Measurements from ENCODE around the gene SSNA1.
"Not testable (repeated sequence)": the region's sequence is repeated elsewhere in the genome, so short reads cannot be mapped to it uniquely, and the experiment has no call there.

The SSNA1 gene

GRCh38 chr9:137233143-137233980 is 44.9 kb downstream of the SSNA1 start:
- DNase-seq (ENCODE audit: low spot score) = no peak

GRCh38 chr9:137234055-137234697 is 45.7 kb downstream of the SSNA1 start:
- no peak for DNase-seq (ENCODE audit: low spot score)

DNA sequence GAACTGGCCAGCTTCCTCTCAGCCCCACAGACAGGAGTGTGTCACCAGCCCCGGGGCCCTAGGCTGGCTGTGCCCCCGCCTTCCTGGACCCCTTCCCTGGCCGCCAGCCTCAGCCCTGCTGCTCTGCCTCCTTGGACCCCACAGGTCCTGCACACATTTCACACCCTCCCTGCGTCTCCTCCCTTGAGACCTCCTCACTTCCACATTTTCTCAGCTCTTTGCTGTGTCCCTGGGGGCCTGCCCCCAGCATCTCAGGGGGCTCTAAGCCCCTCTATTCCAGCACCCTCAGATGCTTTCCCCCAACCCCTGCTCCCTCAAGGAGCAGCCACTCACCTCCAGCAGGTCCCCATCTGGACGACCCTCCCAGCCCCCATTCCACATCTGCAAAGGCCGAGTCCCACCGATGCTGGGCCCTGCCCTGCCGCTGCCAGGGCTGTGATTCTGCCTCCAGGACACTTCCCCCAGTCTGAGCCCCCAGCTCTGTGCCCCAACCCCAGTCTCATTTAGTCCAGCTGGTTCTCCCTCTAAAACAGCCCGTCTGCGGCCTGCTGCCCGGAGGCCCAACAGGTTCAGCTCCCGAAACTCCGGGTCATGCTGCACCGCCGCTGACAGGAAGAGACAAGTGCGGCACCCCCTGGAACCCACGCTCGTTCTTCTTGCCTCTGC is 46.4 kb downstream of the SSNA1 start:
- no peak for DNase-seq (ENCODE audit: low spot score)

- DNase-seq (ENCODE audit: low spot score) = no peak
Observed at GRCh38 chr9:137235424-137236237, 47.2 kb downstream of the SSNA1 start.

DNA sequence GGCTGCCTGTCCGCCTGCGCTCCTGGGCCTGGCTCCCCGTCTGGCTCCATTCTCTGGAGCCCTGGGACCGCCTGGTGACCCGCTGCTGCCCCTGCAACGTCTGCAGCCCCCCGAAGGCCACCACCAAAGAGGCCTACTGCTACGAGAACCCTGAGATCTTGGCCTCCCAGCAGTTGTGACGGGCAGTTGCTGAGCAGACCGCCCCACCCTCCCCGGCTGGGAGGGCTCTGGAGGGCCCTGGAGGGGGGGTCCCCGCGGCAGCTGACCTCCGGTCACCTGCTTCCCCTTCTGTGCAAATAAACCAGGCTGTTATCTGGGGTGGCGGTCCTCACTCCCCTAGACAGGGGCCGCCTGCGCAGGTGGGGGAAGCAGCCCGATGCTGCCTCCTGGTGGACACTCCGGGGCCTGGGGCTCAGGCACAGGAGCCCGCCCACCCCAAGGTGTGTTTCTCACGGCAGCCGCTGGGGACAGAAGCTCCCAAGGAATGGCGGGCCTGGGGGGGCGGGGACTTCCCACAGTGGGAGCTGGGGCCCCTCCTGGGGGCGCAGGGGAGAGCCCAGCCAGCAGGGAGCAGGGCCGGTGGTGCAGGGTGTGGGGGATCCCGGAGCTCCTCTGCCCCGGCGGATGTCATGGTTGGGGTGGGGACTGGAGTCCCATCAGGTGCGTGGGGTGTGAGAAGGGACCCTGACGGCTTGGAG is 47.9 kb downstream of the SSNA1 start:
- DNase-seq (ENCODE audit: low spot score) = peak; percentile 70

GRCh38 chr9:137236936-137237421 is 48.5 kb downstream of the SSNA1 start:
- DNase-seq (ENCODE audit: low spot score) = no peak

DNA sequence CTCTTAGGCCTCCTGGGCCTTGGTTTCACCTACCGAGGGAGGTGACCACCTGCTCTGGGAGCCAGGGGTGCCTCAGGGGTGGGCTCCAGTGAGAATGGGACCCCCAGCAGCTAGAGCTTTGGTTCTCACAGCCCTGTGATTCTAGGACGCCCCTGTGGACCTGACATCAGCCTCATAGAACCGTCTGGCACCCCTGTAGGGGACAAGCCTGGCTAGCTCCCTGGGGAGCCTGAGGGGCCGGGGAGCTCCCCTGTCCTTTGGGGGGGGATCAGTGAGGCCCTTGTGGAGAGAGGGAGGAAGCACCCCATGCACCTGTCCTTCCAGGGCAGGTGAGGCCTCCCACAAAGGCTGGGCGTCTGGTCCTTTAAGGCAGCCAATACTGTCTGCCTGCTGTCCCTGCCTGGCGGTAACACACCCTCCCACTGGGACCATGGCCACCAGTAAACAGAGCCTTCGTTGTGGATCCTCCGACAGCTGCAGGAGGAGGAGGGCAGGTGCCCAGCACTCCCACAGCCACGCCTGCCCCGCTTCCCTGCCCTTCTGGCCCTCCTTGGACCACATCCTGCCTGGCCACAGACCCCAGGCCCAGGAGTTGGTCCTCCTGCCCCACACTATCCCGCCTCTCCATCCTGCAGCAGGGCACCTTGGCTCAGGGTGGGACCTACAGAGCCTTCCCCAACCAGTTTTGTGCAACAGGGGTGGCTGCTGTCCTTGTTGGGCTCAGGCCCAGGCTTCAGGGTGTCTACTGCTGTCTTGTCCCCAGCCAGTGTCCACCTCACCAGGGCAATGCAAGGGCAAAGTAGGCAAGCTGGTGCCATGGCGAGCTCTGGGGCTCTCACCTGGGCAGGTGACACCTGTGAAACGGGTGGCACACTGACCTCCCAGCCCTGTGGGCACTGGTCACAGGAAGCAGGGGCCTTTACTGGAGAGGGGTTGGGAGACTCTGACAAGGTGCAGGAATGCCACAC is 49.6 kb downstream of the SSNA1 start:
- DNase-seq (ENCODE audit: low spot score) = no peak

GRCh38 chr9:137239541-137240200 is 51.2 kb downstream of the SSNA1 start:
- DNase-seq (ENCODE audit: low spot score) = not testable (repeated sequence)
